Testis (tissue), 3 donors: ENCODE results near the gene CDS2. TPM values are rescaled to one million over a fixed set of nuclear protein-coding genes. Genes with fewer than 3 reads are reported as not detected.

Experiments
- DNase-seq: peaks from one replicate; pipeline ENCODE4 v3.0.0-alpha.2; 2019
- H3K27ac ChIP-seq, 2 donors: fragments of 200-600 bp; sonication (generic); one replicate each; pipeline ENCODE4 v1.5.1; 2019
- H3K27me3 ChIP-seq: fragments of 200-600 bp; sonication (generic); one replicate; pipeline ENCODE4 v1.5.1; 2019
- H3K36me3 ChIP-seq: fragments of 200-600 bp; sonication (generic); one replicate; pipeline ENCODE4 v1.5.1; 2017; ENCODE audit warnings: low read depth; ENCODE audit errors: missing control alignments
- H3K4me1 ChIP-seq: fragments of 200-600 bp; sonication (generic); one replicate; pipeline ENCODE4 v1.5.1; 2019
- H3K4me3 ChIP-seq, 2 donors: fragments of 200-600 bp; sonication (generic); one replicate each; pipeline ENCODE4 v1.5.1; 2017 to 2019
- H3K9me3 ChIP-seq: fragments of 200-600 bp; sonication (generic); one replicate; pipeline ENCODE4 v1.5.1; 2017
- POLR2A ChIP-seq: fragments of 450-650 bp; IDR thresholded peaks from one replicate; pipeline ENCODE4 v1.6.1; 2017; ENCODE audit warnings: antibody characterized with exemption, mild to moderate bottlenecking, moderate library complexity
- WGBS, 2 donors: methylation state at CpG; one replicate each; pipeline ENCODE4 v1.1.5; 2018; 5-methylcytosine and 5-hydroxymethylcytosine counted together
- intact Hi-C: fragments of 100-400 bp; cut with DNase I; formaldehyde crosslinking; loops from one replicate; pipeline ENCODE4 v1.15.1; 2023; ENCODE audit warnings: low total_unique reads
- polyA plus RNA-seq: library from polyadenylated mRNA; stranded (reverse); fragments of 350-450 nt; fragmentation: Illumina TruSeq; extraction: RNeasy Lipid Tissue Mini Kit (QIAGEN cat#74804); gene quantifications from one replicate; pipeline ENCODE4 v1.2.3, GENCODE V29; 2014; ENCODE audit warnings: low read depth, low replicate concordance; ENCODE audit not compliant: insufficient read depth
- total RNA-seq, 2 donors: library from RNA; depleted of rRNA; stranded (reverse); fragments of >200 nt; gene quantifications; one replicate each; pipeline ENCODE4 v1.2.3, GENCODE V29; 2016
- TF ChIP-seq, protein P1 (sequence below), 3 experiments: fragments of 450-650 bp in 2 of 3; fragments of 200-600 bp in 1 of 3; sonication (generic) in 1 of 3; IDR thresholded peaks; one replicate each; pipeline ENCODE4 v1.5.1; 2016 to 2019; ENCODE audit warnings: antibody characterized with exemption in 3 of 3, mild to moderate bottlenecking in 2 of 3, moderate library complexity in 1 of 3

Gene CDS2
- total and polyA plus RNA-seq, 3 donors from 2014 or later: 55.0 to 71.0 (median 65.7) TPM

DNA sequence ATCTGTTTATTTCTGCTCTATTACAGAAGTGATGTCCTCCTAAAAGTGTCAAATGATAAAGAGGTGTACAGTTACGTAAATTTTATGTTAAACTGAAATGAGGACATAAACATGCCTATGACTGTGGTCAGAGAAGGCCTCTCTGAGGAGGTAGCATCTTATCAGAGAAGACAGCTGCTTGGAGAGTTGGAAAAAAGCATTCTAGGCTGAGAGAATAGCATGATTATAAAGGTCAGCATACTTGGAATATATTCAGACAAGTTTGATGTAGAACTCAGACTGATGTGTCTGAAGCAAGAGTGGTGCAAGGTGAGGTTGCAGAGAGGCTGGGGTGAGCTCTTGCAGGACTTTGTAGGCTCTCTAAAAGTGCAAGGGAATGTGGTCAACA, 3.9 kb upstream of the CDS2 start:
- TF ChIP-seq, protein P1, sequence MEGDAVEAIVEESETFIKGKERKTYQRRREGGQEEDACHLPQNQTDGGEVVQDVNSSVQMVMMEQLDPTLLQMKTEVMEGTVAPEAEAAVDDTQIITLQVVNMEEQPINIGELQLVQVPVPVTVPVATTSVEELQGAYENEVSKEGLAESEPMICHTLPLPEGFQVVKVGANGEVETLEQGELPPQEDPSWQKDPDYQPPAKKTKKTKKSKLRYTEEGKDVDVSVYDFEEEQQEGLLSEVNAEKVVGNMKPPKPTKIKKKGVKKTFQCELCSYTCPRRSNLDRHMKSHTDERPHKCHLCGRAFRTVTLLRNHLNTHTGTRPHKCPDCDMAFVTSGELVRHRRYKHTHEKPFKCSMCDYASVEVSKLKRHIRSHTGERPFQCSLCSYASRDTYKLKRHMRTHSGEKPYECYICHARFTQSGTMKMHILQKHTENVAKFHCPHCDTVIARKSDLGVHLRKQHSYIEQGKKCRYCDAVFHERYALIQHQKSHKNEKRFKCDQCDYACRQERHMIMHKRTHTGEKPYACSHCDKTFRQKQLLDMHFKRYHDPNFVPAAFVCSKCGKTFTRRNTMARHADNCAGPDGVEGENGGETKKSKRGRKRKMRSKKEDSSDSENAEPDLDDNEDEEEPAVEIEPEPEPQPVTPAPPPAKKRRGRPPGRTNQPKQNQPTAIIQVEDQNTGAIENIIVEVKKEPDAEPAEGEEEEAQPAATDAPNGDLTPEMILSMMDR (IDR thresholded peaks at IDR 0.05): no peak
- no peak for TF ChIP-seq POLR2A
- intact Hi-C loops: no loop called here
- Histone ChIP-seq H3K4me1 (peaks cover 20% of the 10 kb centered on the region), H3K27ac (no peak overlapping the region), H3K9me3 (no peaks in the 10 kb centered on the region), H3K36me3 (no peaks in the 10 kb centered on the region), H3K4me3 (no peak overlapping the region), H3K27me3 (no peaks in the 10 kb centered on the region)
- no peak for DNase-seq
- WGBS, 2 donors: 82 to 89% methylated on average over 1 of the region's 1 CpG

- H3K27ac ChIP-seq: peak overlapping the region; percentile 91 to 95
- H3K27me3 ChIP-seq: no peaks in the 10 kb centered on the region
- DNase-seq: peak; percentile 70
- peak overlapping the region; percentile 88 to 98 for H3K4me3 ChIP-seq
- intact Hi-C loops: loop anchor here (5.0 kb wide), 1 partner anchor 65 kb away; no protein-coding TSS in a partner anchor
- WGBS, 2 donors: 0% methylated on average over 9 to 29 of the region's 44 CpGs
- H3K4me1 ChIP-seq: peaks cover 19% of the 10 kb centered on the region
- H3K9me3 ChIP-seq: no peaks in the 10 kb centered on the region
- no peak for TF ChIP-seq POLR2A
- TF ChIP-seq, protein P1 (IDR thresholded peaks at IDR 0.05): no peak
- no peaks in the 10 kb centered on the region for H3K36me3 ChIP-seq
Observed at GRCh38 chr20:5127204-5127858, 523 bp downstream of the CDS2 start.

DNA sequence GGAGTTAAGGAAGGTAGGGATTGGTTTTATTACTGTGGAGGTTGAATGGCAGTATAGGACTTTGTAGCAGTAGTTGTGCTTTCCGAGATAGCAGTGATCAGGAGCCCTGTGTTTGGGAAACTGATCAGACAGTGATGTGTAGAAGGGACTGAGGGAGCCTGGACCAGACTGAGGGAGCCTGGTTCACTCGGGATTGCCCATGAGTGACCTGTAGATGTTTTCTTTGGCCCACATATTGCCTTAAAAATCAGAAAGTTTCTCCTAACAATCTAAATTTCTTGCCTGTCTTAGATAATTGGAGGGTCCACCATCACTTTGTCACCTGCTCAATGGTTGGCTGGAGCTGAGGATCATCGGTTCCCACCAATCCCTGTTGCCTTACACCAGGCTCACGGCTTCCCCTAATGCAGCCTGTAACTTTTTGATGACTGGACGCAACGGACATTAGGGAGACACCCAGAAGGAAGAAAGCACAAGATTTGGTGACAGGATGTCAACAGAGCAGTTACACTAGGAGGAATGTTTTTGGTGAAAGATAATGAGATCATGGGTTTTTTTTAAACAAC, 1.1 kb downstream of the CDS2 start:
- TF ChIP-seq, protein P1 (IDR thresholded peaks at IDR 0.05): no peak
- TF ChIP-seq POLR2A: no peak
- H3K36me3 ChIP-seq: no peaks in the 10 kb centered on the region
- WGBS, 2 donors: 24 to 31% methylated on average over 6 of the region's 6 CpGs
- intact Hi-C loops: loop anchor here (5.0 kb wide), 1 partner anchor 64 kb away; no protein-coding TSS in a partner anchor
- no peaks in the 10 kb centered on the region for H3K9me3 ChIP-seq
- H3K27ac ChIP-seq: peak overlapping the region; percentile 91 to 95
- peak overlapping the region; percentile 88 to 98 for H3K4me3 ChIP-seq
- peak; percentile 36 for DNase-seq
- peaks cover 19% of the 10 kb centered on the region for H3K4me1 ChIP-seq
- H3K27me3 ChIP-seq: no peaks in the 10 kb centered on the region

DNA sequence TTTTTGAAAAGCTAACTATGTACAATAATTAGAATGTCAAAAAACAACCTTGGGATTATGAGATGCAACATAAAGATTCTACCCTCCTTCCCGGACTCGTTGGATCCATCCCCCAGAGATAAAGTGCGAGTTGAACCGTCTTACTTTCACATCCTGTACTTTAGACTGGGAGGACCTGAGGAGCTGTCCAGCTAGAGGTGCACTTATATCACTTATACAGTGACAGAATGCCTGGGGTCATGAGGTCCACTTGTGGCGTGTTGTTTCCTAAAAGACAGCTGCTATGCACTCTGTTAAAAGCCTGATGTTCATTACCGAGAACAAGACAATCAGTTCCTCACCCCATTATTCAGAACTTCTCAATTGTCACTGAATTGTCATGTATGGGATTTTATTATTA, 2.1 kb downstream of the CDS2 start:
- WGBS, 2 donors: 45 to 55% methylated on average over 6 of the region's 6 CpGs
- H3K27me3 ChIP-seq: no peaks in the 10 kb centered on the region
- intact Hi-C loops: loop anchor here (5.0 kb wide), 1 partner anchor 63 kb away; no protein-coding TSS in a partner anchor
- no peak overlapping the region for H3K4me3 ChIP-seq
- peak overlapping the region in 1 of 2 donors; percentile 95 for H3K27ac ChIP-seq
- DNase-seq: no peak
- no peaks in the 10 kb centered on the region for H3K36me3 ChIP-seq
- no peak for TF ChIP-seq POLR2A
- TF ChIP-seq, protein P1 (IDR thresholded peaks at IDR 0.05): no peak
- H3K9me3 ChIP-seq: no peaks in the 10 kb centered on the region
- peaks cover 19% of the 10 kb centered on the region for H3K4me1 ChIP-seq
